ENCODE results near the gene COLEC12.

Gene COLEC12

GRCh38 chr18:421247-422155, 79.0 kb downstream of the COLEC12 start:
- no peaks in the 10 kb centered on the region for H3K27me3 ChIP-seq (ENCODE audit: control insufficient read depth in 1 of 2, insufficient read depth in 2 of 2, low read length in 2 of 2)
- no peak overlapping the region for H3K9ac ChIP-seq (ENCODE audit: low read length in 2 of 2)
- H3K4me1 ChIP-seq (ENCODE audit: control insufficient read depth, insufficient read depth, low read length), result no peaks in the 10 kb centered on the region
- H3K27ac ChIP-seq (ENCODE audit: low read length), result no peak overlapping the region
- H3K9me3 ChIP-seq (ENCODE audit: control insufficient read depth in 2 of 2, low read length in 2 of 2), result no peaks in the 10 kb centered on the region
- H3K36me3 ChIP-seq (ENCODE audit: control insufficient read depth in 2 of 2, insufficient read depth in 2 of 2, low read length in 2 of 2), result no peaks in the 10 kb centered on the region
- H3K4me3 ChIP-seq (ENCODE audit: low read length in 2 of 2), result no peak overlapping the region

- H3K9ac ChIP-seq (ENCODE audit: low read length in 2 of 2), result no peak overlapping the region
- no peaks in the 10 kb centered on the region for H3K36me3 ChIP-seq (ENCODE audit: control insufficient read depth in 2 of 2, insufficient read depth in 2 of 2, low read length in 2 of 2)
- H3K4me1 ChIP-seq (ENCODE audit: control insufficient read depth, insufficient read depth, low read length), result no peaks in the 10 kb centered on the region
- H3K4me3 ChIP-seq (ENCODE audit: low read length in 2 of 2), result no peak overlapping the region
- no peaks in the 10 kb centered on the region for H3K27me3 ChIP-seq (ENCODE audit: control insufficient read depth in 1 of 2, insufficient read depth in 2 of 2, low read length in 2 of 2)
- no peaks in the 10 kb centered on the region for H3K9me3 ChIP-seq (ENCODE audit: control insufficient read depth in 2 of 2, low read length in 2 of 2)
- H3K27ac ChIP-seq (ENCODE audit: low read length), result no peak overlapping the region
Measured at GRCh38 chr18:420661-421246, 79.7 kb downstream of the COLEC12 start.

GRCh38 chr18:419541-420175, 80.8 kb downstream of the COLEC12 start:
- H3K27me3 ChIP-seq (ENCODE audit: control insufficient read depth in 1 of 2, insufficient read depth in 2 of 2, low read length in 2 of 2), result no peaks in the 10 kb centered on the region
- H3K4me3 ChIP-seq (ENCODE audit: low read length in 2 of 2), result no peak overlapping the region
- no peak overlapping the region for H3K27ac ChIP-seq (ENCODE audit: low read length)
- H3K36me3 ChIP-seq (ENCODE audit: control insufficient read depth in 2 of 2, insufficient read depth in 2 of 2, low read length in 2 of 2), result no peaks in the 10 kb centered on the region
- no peaks in the 10 kb centered on the region for H3K9me3 ChIP-seq (ENCODE audit: control insufficient read depth in 2 of 2, low read length in 2 of 2)
- no peak overlapping the region for H3K9ac ChIP-seq (ENCODE audit: low read length in 2 of 2)
- H3K4me1 ChIP-seq (ENCODE audit: control insufficient read depth, insufficient read depth, low read length), result no peaks in the 10 kb centered on the region

GRCh38 chr18:417495-417894, 83.0 kb downstream of the COLEC12 start:
- no peaks in the 10 kb centered on the region for H3K9me3 ChIP-seq (ENCODE audit: control insufficient read depth in 2 of 2, low read length in 2 of 2)

GRCh38 chr18:416930-417329, 83.6 kb downstream of the COLEC12 start:
- H3K9ac ChIP-seq (ENCODE audit: low read length in 2 of 2), result no peak overlapping the region
- no peaks in the 10 kb centered on the region for H3K4me1 ChIP-seq (ENCODE audit: control insufficient read depth, insufficient read depth, low read length)
- H3K9me3 ChIP-seq (ENCODE audit: control insufficient read depth in 2 of 2, low read length in 2 of 2), result no peaks in the 10 kb centered on the region
- H3K4me3 ChIP-seq (ENCODE audit: low read length in 2 of 2), result no peak overlapping the region
- H3K27ac ChIP-seq (ENCODE audit: low read length), result no peak overlapping the region
- H3K36me3 ChIP-seq (ENCODE audit: control insufficient read depth in 2 of 2, insufficient read depth in 2 of 2, low read length in 2 of 2), result no peaks in the 10 kb centered on the region
- H3K27me3 ChIP-seq (ENCODE audit: control insufficient read depth in 1 of 2, insufficient read depth in 2 of 2, low read length in 2 of 2), result no peaks in the 10 kb centered on the region

More at GRCh38 chr18:417495-417894, 83.0 kb downstream of the COLEC12 start:
- Histone ChIP-seq H3K27ac (ENCODE audit: low read length) (no peak overlapping the region), H3K9ac (ENCODE audit: low read length in 2 of 2) (no peak overlapping the region), H3K36me3 (ENCODE audit: control insufficient read depth in 2 of 2, insufficient read depth in 2 of 2, low read length in 2 of 2) (no peaks in the 10 kb centered on the region), H3K4me1 (ENCODE audit: control insufficient read depth, insufficient read depth, low read length) (no peaks in the 10 kb centered on the region), H3K4me3 (ENCODE audit: low read length in 2 of 2) (no peak overlapping the region), H3K27me3 (ENCODE audit: control insufficient read depth in 1 of 2, insufficient read depth in 2 of 2, low read length in 2 of 2) (no peaks in the 10 kb centered on the region)

- Histone ChIP-seq H3K27me3 (ENCODE audit: control insufficient read depth in 1 of 2, insufficient read depth in 2 of 2, low read length in 2 of 2) (no peaks in the 10 kb centered on the region), H3K4me3 (ENCODE audit: low read length in 2 of 2) (no peak overlapping the region), H3K27ac (ENCODE audit: low read length) (no peak overlapping the region), H3K4me1 (ENCODE audit: control insufficient read depth, insufficient read depth, low read length) (no peaks in the 10 kb centered on the region), H3K9me3 (ENCODE audit: control insufficient read depth in 2 of 2, low read length in 2 of 2) (no peaks in the 10 kb centered on the region), H3K36me3 (ENCODE audit: control insufficient read depth in 2 of 2, insufficient read depth in 2 of 2, low read length in 2 of 2) (no peaks in the 10 kb centered on the region), H3K9ac (ENCODE audit: low read length in 2 of 2) (no peak overlapping the region)
Measured at GRCh38 chr18:415617-416612, 84.6 kb downstream of the COLEC12 start.

GRCh38 chr18:415047-415446, 85.5 kb downstream of the COLEC12 start:
- Histone ChIP-seq H3K9ac (ENCODE audit: low read length in 2 of 2) (no peak overlapping the region), H3K27me3 (ENCODE audit: control insufficient read depth in 1 of 2, insufficient read depth in 2 of 2, low read length in 2 of 2) (no peaks in the 10 kb centered on the region), H3K4me1 (ENCODE audit: control insufficient read depth, insufficient read depth, low read length) (no peaks in the 10 kb centered on the region), H3K27ac (ENCODE audit: low read length) (no peak overlapping the region), H3K9me3 (ENCODE audit: control insufficient read depth in 2 of 2, low read length in 2 of 2) (no peaks in the 10 kb centered on the region), H3K4me3 (ENCODE audit: low read length in 2 of 2) (no peak overlapping the region), H3K36me3 (ENCODE audit: control insufficient read depth in 2 of 2, insufficient read depth in 2 of 2, low read length in 2 of 2) (no peaks in the 10 kb centered on the region)

- H3K27ac ChIP-seq (ENCODE audit: low read length), result no peak overlapping the region
- no peaks in the 10 kb centered on the region for H3K36me3 ChIP-seq (ENCODE audit: control insufficient read depth in 2 of 2, insufficient read depth in 2 of 2, low read length in 2 of 2)
- H3K4me3 ChIP-seq (ENCODE audit: low read length in 2 of 2), result no peak overlapping the region
- no peaks in the 10 kb centered on the region for H3K4me1 ChIP-seq (ENCODE audit: control insufficient read depth, insufficient read depth, low read length)
- H3K27me3 ChIP-seq (ENCODE audit: control insufficient read depth in 1 of 2, insufficient read depth in 2 of 2, low read length in 2 of 2), result no peaks in the 10 kb centered on the region
- no peaks in the 10 kb centered on the region for H3K9me3 ChIP-seq (ENCODE audit: control insufficient read depth in 2 of 2, low read length in 2 of 2)
- H3K9ac ChIP-seq (ENCODE audit: low read length in 2 of 2), result no peak overlapping the region
Measured at GRCh38 chr18:413233-413632, 87.3 kb downstream of the COLEC12 start.

GRCh38 chr18:410047-410455, 90.5 kb downstream of the COLEC12 start:
- no peak overlapping the region for H3K27ac ChIP-seq (ENCODE audit: low read length)
- no peaks in the 10 kb centered on the region for H3K27me3 ChIP-seq (ENCODE audit: control insufficient read depth in 1 of 2, insufficient read depth in 2 of 2, low read length in 2 of 2)
- H3K9me3 ChIP-seq (ENCODE audit: control insufficient read depth in 2 of 2, low read length in 2 of 2), result no peaks in the 10 kb centered on the region
- H3K36me3 ChIP-seq (ENCODE audit: control insufficient read depth in 2 of 2, insufficient read depth in 2 of 2, low read length in 2 of 2), result no peaks in the 10 kb centered on the region
- H3K4me1 ChIP-seq (ENCODE audit: control insufficient read depth, insufficient read depth, low read length), result no peaks in the 10 kb centered on the region
- H3K9ac ChIP-seq (ENCODE audit: low read length in 2 of 2), result no peak overlapping the region
- no peak overlapping the region for H3K4me3 ChIP-seq (ENCODE audit: low read length in 2 of 2)

GRCh38 chr18:408367-408766, 92.1 kb downstream of the COLEC12 start:
- no peak overlapping the region for H3K4me3 ChIP-seq (ENCODE audit: low read length in 2 of 2)
- no peak overlapping the region for H3K9ac ChIP-seq (ENCODE audit: low read length in 2 of 2)
- no peak overlapping the region for H3K27ac ChIP-seq (ENCODE audit: low read length)
- H3K36me3 ChIP-seq (ENCODE audit: control insufficient read depth in 2 of 2, insufficient read depth in 2 of 2, low read length in 2 of 2), result no peaks in the 10 kb centered on the region
- no peaks in the 10 kb centered on the region for H3K4me1 ChIP-seq (ENCODE audit: control insufficient read depth, insufficient read depth, low read length)
- H3K9me3 ChIP-seq (ENCODE audit: control insufficient read depth in 2 of 2, low read length in 2 of 2), result no peaks in the 10 kb centered on the region
- no peaks in the 10 kb centered on the region for H3K27me3 ChIP-seq (ENCODE audit: control insufficient read depth in 1 of 2, insufficient read depth in 2 of 2, low read length in 2 of 2)
